Suprapubic skin (tissue), 4 donors: ENCODE results near the gene NONO. TPM values are rescaled to one million over a fixed set of nuclear protein-coding genes. Genes with fewer than 3 reads are reported as not detected.

Source experiments
- DNase-seq, 2 donors: peaks; one replicate each; pipeline ENCODE4 v3.0.0-alpha.2; 2019; ENCODE audit warnings: low spot score in 2 of 2
- H3K27ac ChIP-seq: fragments of 200-600 bp; sonication (generic); one replicate; pipeline ENCODE4 v1.5.1; 2019
- H3K27me3 ChIP-seq: fragments of 200-600 bp; sonication (generic); one replicate; pipeline ENCODE4 v1.5.1; 2019
- H3K36me3 ChIP-seq: fragments of 200-600 bp; sonication (generic); one replicate; pipeline ENCODE4 v1.5.1; 2019
- H3K4me1 ChIP-seq: fragments of 200-600 bp; sonication (generic); one replicate; pipeline ENCODE4 v1.5.1; 2019
- H3K4me3 ChIP-seq: fragments of 200-600 bp; sonication (generic); one replicate; pipeline ENCODE4 v1.5.1; 2019; ENCODE audit warnings: mild to moderate bottlenecking
- H3K9me3 ChIP-seq: fragments of 200-600 bp; sonication (generic); one replicate; pipeline ENCODE4 v1.5.1; 2019
- EP300 ChIP-seq: sonication (generic); formaldehyde crosslinking; IDR thresholded peaks from one replicate; pipeline ENCODE4 v1.6.1; 2017; ENCODE audit warnings: antibody characterized with exemption
- POLR2A ChIP-seq, 2 donors: fragments of 450-650 bp; IDR thresholded peaks; one replicate each; pipeline ENCODE4 v1.6.1; 2017; ENCODE audit warnings: antibody characterized with exemption in 2 of 2, mild to moderate bottlenecking in 2 of 2, moderate library complexity in 2 of 2
- POLR2AphosphoS5 ChIP-seq, 3 donors: sonication (generic); formaldehyde crosslinking; IDR thresholded peaks; one replicate each; pipeline ENCODE4 v1.6.1; 2017; ENCODE audit warnings: antibody characterized with exemption in 3 of 3
- WGBS: methylation state at CpG from one replicate; pipeline ENCODE4 v1.1.5; 2018; 5-methylcytosine and 5-hydroxymethylcytosine counted together
- total RNA-seq, 4 donors: library from RNA; depleted of rRNA; stranded (reverse); fragments of >200 nt; gene quantifications; one replicate each; pipeline ENCODE4 v1.1.0, GENCODE V29; 2016
- TF ChIP-seq, protein P1 (sequence below), 2 donors: fragments of 200-600 bp in 1 of 2; fragments of 450-650 bp in 1 of 2; sonication (generic) in 1 of 2; IDR thresholded peaks; one replicate each; pipeline ENCODE4 v1.5.1; 2016 to 2019; ENCODE audit warnings: antibody characterized with exemption in 2 of 2, mild to moderate bottlenecking in 1 of 2, moderate library complexity in 1 of 2

NONO gene
- total RNA-seq, 4 donors from 2014 or later = 216 to 323 (median 221) TPM

DNA sequence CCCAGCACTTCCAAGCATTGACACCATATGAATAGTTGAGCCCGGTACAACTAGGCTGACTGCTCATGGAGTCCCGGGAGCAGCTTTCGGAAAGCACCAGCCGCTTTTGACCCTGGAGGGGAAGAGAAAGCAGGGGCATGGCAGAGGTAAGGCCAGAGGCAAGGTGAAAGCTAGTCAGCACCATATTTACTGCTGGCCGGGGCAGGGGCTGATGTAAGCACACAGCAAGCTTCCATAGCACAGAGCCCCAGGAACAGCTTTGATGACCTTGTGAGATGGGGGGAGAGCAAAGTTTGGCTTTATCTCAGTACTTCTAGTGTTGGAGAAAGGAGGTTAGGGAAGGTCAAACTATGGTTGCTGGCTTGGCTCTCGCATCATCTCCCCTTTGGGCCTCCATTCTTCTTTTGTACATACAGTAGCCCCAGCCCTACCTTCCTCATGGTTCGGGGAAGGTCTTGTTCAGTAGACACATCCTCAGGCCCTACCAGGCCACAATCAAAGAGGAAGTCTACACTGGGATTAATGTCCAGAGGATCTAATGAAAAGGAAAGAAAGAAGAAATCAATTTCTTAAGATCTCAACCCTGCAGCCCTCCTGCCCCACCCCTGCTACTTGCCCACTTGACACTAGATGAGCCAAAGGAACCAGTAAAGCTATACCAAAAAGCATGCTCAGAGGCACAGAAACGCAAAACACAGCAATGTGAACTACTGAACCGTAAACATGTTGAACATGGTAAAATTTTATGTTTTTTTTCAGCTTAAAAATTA lies 38.9 kb upstream of the NONO start:
- TF ChIP-seq POLR2AphosphoS5 (IDR thresholded peaks at IDR 0.05) = no peak
- no peak for TF ChIP-seq EP300
- TF ChIP-seq, protein P1, sequence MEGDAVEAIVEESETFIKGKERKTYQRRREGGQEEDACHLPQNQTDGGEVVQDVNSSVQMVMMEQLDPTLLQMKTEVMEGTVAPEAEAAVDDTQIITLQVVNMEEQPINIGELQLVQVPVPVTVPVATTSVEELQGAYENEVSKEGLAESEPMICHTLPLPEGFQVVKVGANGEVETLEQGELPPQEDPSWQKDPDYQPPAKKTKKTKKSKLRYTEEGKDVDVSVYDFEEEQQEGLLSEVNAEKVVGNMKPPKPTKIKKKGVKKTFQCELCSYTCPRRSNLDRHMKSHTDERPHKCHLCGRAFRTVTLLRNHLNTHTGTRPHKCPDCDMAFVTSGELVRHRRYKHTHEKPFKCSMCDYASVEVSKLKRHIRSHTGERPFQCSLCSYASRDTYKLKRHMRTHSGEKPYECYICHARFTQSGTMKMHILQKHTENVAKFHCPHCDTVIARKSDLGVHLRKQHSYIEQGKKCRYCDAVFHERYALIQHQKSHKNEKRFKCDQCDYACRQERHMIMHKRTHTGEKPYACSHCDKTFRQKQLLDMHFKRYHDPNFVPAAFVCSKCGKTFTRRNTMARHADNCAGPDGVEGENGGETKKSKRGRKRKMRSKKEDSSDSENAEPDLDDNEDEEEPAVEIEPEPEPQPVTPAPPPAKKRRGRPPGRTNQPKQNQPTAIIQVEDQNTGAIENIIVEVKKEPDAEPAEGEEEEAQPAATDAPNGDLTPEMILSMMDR (IDR thresholded peaks at IDR 0.05) = no peak
- no peak for TF ChIP-seq POLR2A (IDR thresholded peaks at IDR 0.05)
- WGBS = 87% methylated on average over 9 of the region's 9 CpGs
- peaks cover 87% of the 10 kb centered on the region for H3K36me3 ChIP-seq
- H3K4me3 ChIP-seq = no peak overlapping the region
- H3K4me1 ChIP-seq = no peaks in the 10 kb centered on the region
- DNase-seq = no peak
- H3K9me3 ChIP-seq = no peaks in the 10 kb centered on the region
- H3K27me3 ChIP-seq = no peaks in the 10 kb centered on the region
- no peak overlapping the region for H3K27ac ChIP-seq

DNA sequence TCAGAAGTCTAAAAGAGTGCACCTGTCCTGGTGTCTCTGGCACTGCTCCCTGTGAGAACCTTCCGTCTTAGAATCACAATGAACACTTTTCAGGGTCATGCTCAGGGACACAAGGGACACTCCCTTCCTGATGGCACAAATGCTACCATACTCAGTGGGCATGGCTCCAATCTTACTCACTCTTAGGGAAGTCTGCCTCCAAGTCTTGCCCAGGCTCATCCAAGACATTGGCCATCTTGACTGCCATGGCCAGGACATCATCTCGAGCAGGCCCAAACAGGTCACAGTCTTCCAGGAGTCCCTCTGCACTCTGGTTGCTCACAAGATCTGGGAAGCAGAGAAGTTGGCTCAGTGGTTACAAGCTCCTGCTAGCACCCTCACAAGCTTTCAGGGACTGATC lies 38.3 kb upstream of the NONO start:
- no peaks in the 10 kb centered on the region for H3K4me1 ChIP-seq
- H3K27ac ChIP-seq = no peak overlapping the region
- H3K27me3 ChIP-seq = no peaks in the 10 kb centered on the region
- no peaks in the 10 kb centered on the region for H3K9me3 ChIP-seq
- TF ChIP-seq POLR2A (IDR thresholded peaks at IDR 0.05) = no peak
- TF ChIP-seq EP300 = no peak
- TF ChIP-seq, protein P1 (IDR thresholded peaks at IDR 0.05) = no peak
- no peak for TF ChIP-seq POLR2AphosphoS5 (IDR thresholded peaks at IDR 0.05)
- H3K4me3 ChIP-seq = no peak overlapping the region
- no peak for DNase-seq
- 63% methylated on average over 2 of the region's 2 CpGs for WGBS
- H3K36me3 ChIP-seq = peaks cover 93% of the 10 kb centered on the region

DNA sequence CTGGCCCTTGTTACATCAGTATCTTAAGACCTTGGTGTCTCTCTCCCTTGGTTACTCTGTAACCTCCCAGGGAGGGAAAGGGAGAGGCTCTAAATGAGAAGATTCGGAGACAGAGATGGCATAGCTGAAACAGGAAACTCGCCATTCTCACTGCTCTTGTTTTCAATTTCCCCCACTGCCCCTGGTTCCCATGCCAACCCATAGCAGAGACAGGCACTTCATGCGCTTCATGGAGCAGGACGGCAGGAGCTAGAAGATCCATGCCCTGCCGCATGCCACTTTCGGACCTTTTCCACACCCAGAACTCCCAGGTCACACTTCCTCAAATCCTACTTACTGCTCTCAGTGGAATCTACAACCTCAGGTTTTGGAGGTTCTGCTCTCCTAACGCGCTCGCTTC lies 32.6 kb upstream of the NONO start:
- Histone ChIP-seq H3K9me3 (no peaks in the 10 kb centered on the region), H3K27ac (no peak overlapping the region), H3K4me3 (no peak overlapping the region), H3K36me3 (peaks cover 42% of the 10 kb centered on the region), H3K27me3 (no peaks in the 10 kb centered on the region), H3K4me1 (peaks cover 16% of the 10 kb centered on the region)
- TF ChIP-seq POLR2A (IDR thresholded peaks at IDR 0.05) (no peak), POLR2AphosphoS5 (IDR thresholded peaks at IDR 0.05) (no peak), EP300 (no peak)
- TF ChIP-seq, protein P1 (IDR thresholded peaks at IDR 0.05) = no peak
- DNase-seq = no peak
- WGBS = 80% methylated on average over 9 of the region's 9 CpGs

DNA sequence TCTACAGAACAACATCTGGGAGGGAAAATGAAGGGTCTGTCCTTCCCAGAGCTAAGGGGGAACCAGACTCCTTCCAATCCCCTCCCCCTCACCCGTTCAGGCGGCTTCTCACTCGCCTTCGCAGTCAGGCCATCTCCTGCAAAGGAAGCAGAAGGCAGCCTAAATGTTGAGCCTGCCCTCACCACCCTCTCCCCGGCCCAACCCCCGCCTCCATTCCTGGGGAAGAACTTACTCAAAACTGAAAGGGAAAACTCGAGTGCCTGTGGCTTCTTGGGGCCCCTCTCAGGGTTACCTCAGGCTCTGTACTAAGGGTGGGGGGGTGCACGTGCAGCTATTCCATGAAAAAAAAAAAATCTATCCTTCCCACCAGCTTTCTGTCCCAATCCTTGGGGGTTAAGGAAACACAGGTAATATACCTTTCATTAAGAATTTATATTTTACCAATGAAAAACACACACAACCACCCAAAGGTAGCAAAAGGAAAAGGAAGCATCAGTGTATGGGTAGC lies 31.9 kb upstream of the NONO start:
- H3K27me3 ChIP-seq = no peaks in the 10 kb centered on the region
- WGBS = 47% methylated on average over 8 of the region's 8 CpGs
- H3K36me3 ChIP-seq = peaks cover 36% of the 10 kb centered on the region
- no peaks in the 10 kb centered on the region for H3K9me3 ChIP-seq
- TF ChIP-seq, protein P1 (IDR thresholded peaks at IDR 0.05) = no peak
- TF ChIP-seq EP300 (no peak), POLR2AphosphoS5 (IDR thresholded peaks at IDR 0.05) (no peak), POLR2A (IDR thresholded peaks at IDR 0.05) (no peak)
- no peak overlapping the region for H3K27ac ChIP-seq
- H3K4me3 ChIP-seq = no peak overlapping the region
- no peak for DNase-seq
- peaks cover 16% of the 10 kb centered on the region for H3K4me1 ChIP-seq

DNA sequence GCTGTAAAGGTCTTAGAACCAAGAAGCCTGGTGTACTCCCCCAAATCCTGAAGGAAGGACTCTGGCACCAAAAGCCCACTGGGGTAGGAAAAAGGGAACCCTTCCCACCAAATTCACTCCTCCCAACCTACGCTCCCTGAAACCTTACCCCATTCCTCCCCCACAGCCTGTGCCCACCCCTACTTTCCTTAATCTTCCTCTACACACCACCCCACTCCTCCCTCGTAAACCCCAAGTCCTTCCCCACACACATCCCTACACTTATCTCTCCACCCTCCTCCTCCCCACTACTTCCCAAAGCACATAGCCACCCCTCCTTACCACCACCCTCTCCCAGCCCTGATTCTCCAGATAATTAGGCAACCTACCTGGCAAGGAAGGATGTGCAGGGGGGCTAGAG lies 31.2 kb upstream of the NONO start:
- Histone ChIP-seq H3K4me1 (peaks cover 16% of the 10 kb centered on the region), H3K27me3 (no peaks in the 10 kb centered on the region), H3K27ac (no peak overlapping the region), H3K36me3 (peaks cover 29% of the 10 kb centered on the region), H3K4me3 (peak overlapping the region; percentile 63), H3K9me3 (no peaks in the 10 kb centered on the region)
- no peak for DNase-seq
- WGBS = 78% methylated on average over 2 of the region's 2 CpGs
- no peak for TF ChIP-seq POLR2AphosphoS5 (IDR thresholded peaks at IDR 0.05)
- TF ChIP-seq EP300 = no peak
- no peak for TF ChIP-seq POLR2A (IDR thresholded peaks at IDR 0.05)
- TF ChIP-seq, protein P1 (IDR thresholded peaks at IDR 0.05) = no peak
